ENCODE measurements around the gene BICC1. TPM values are rescaled to one million over a fixed set of nuclear protein-coding genes. Genes with fewer than 3 reads are reported as not detected.

Gene BICC1
- polyA plus RNA-seq, 4 donors = 72.5 to 84.9 (median 79.7) TPM

- DNase-seq (ENCODE audit: low read depth in 4 of 4, low spot score in 2 of 4) = no peak
Measured at GRCh38 chr10:58806970-58807628, 294.4 kb downstream of the BICC1 start.

- no peak for DNase-seq (ENCODE audit: low read depth in 4 of 4, low spot score in 2 of 4)
Measured at GRCh38 chr10:58807629-58808022, 295.0 kb downstream of the BICC1 start.

- no peak for DNase-seq (ENCODE audit: low read depth in 4 of 4, low spot score in 2 of 4)
Measured at GRCh38 chr10:58810751-58811150, 298.1 kb downstream of the BICC1 start.

GRCh38 chr10:58813573-58813972 is 300.9 kb downstream of the BICC1 start:
- no peak for DNase-seq (ENCODE audit: low read depth in 4 of 4, low spot score in 2 of 4)

- no peak for DNase-seq (ENCODE audit: low read depth in 4 of 4, low spot score in 2 of 4)
Measured at GRCh38 chr10:58817201-58817846, 304.7 kb downstream of the BICC1 start.

- no peak for DNase-seq (ENCODE audit: low read depth in 4 of 4, low spot score in 2 of 4)
Measured at GRCh38 chr10:58818900-58819299, 306.2 kb downstream of the BICC1 start.

- no peak for DNase-seq (ENCODE audit: low read depth in 4 of 4, low spot score in 2 of 4)
Measured at GRCh38 chr10:58820386-58820785, 307.7 kb downstream of the BICC1 start.

GRCh38 chr10:58820861-58821751 is 308.4 kb downstream of the BICC1 start:
- DNase-seq (ENCODE audit: low read depth in 4 of 4, low spot score in 2 of 4) = no peak

GRCh38 chr10:58821752-58822056 is 309.0 kb downstream of the BICC1 start:
- DNase-seq (ENCODE audit: low read depth in 4 of 4, low spot score in 2 of 4) = no peak

GRCh38 chr10:58823983-58824382 is 311.3 kb downstream of the BICC1 start:
- DNase-seq (ENCODE audit: low read depth in 4 of 4, low spot score in 2 of 4) = no peak

- DNase-seq (ENCODE audit: low read depth in 4 of 4, low spot score in 2 of 4) = no peak
Measured at GRCh38 chr10:58824396-58824795, 311.7 kb downstream of the BICC1 start.

- no peak for DNase-seq (ENCODE audit: low read depth in 4 of 4, low spot score in 2 of 4)
Measured at GRCh38 chr10:58826694-58827093, 314.0 kb downstream of the BICC1 start.

GRCh38 chr10:58827381-58827780 is 314.7 kb downstream of the BICC1 start:
- DNase-seq (ENCODE audit: low read depth in 4 of 4, low spot score in 2 of 4) = no peak

- no peak for DNase-seq (ENCODE audit: low read depth in 4 of 4, low spot score in 2 of 4)
Measured at GRCh38 chr10:58829839-58830238, 317.2 kb downstream of the BICC1 start.

- DNase-seq (ENCODE audit: low read depth in 4 of 4, low spot score in 2 of 4) = no peak
Measured at GRCh38 chr10:58830697-58831096, 318.0 kb downstream of the BICC1 start.

- no peak for DNase-seq (ENCODE audit: low read depth in 4 of 4, low spot score in 2 of 4)
Measured at GRCh38 chr10:58833771-58834561, 321.3 kb downstream of the BICC1 start.

GRCh38 chr10:58836176-58836700 is 323.6 kb downstream of the BICC1 start:
- no peak for DNase-seq (ENCODE audit: low read depth in 4 of 4, low spot score in 2 of 4)

GRCh38 chr10:58836991-58837575 is 324.4 kb downstream of the BICC1 start:
- no peak for DNase-seq (ENCODE audit: low read depth in 4 of 4, low spot score in 2 of 4)

GRCh38 chr10:58837826-58838225 is 325.2 kb downstream of the BICC1 start:
- DNase-seq (ENCODE audit: low read depth in 4 of 4, low spot score in 2 of 4) = no peak

GRCh38 chr10:58838561-58839208 is 326.0 kb downstream of the BICC1 start:
- DNase-seq (ENCODE audit: low read depth in 4 of 4, low spot score in 2 of 4) = no peak
